Measurements from ENCODE around the gene CNNM4. TPM values are rescaled to one million over a fixed set of nuclear protein-coding genes. Genes with fewer than 3 reads are reported as not detected.
A peak's percentile ranks its signal among the peaks of the same experiment; 100 is the strongest.

Gene CNNM4
- total RNA-seq, 4 donors from 2014 or later: 66.5 to 134 (median 85.7) TPM

- TF ChIP-seq EP300 (IDR thresholded peaks at IDR 0.05; ENCODE audit: low read depth): no peak
- TF ChIP-seq, protein P1, sequence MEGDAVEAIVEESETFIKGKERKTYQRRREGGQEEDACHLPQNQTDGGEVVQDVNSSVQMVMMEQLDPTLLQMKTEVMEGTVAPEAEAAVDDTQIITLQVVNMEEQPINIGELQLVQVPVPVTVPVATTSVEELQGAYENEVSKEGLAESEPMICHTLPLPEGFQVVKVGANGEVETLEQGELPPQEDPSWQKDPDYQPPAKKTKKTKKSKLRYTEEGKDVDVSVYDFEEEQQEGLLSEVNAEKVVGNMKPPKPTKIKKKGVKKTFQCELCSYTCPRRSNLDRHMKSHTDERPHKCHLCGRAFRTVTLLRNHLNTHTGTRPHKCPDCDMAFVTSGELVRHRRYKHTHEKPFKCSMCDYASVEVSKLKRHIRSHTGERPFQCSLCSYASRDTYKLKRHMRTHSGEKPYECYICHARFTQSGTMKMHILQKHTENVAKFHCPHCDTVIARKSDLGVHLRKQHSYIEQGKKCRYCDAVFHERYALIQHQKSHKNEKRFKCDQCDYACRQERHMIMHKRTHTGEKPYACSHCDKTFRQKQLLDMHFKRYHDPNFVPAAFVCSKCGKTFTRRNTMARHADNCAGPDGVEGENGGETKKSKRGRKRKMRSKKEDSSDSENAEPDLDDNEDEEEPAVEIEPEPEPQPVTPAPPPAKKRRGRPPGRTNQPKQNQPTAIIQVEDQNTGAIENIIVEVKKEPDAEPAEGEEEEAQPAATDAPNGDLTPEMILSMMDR (IDR thresholded peaks at IDR 0.05): no peak
- no peak for TF ChIP-seq POLR2A (IDR thresholded peaks at IDR 0.05)
- no peak for TF ChIP-seq POLR2AphosphoS5 (IDR thresholded peaks at IDR 0.05)
- Histone ChIP-seq H3K27ac (peak overlapping the region; percentile 87 to 89 (median 88)), H3K4me1 (peaks cover 17 to 72% (median 44%) of the 10 kb centered on the region in 4 donors), H3K27me3 (no peaks in the 10 kb centered on the region), H3K4me3 (no peak overlapping the region), H3K36me3 (no peaks in the 10 kb centered on the region), H3K9me3 (no peaks in the 10 kb centered on the region)
- intact Hi-C loops (cut with DNase I; ENCODE audit: low total_unique reads) (no loop called here), in situ Hi-C loops (cut with MboI; ENCODE audit: low pct_ligation_motif_present in 1 of 4, low pct_unique_long_range_greater_than_20kb in 1 of 4, low sequenced_read_pairs in 3 of 4) (no loop called here)
- no peak for DNase-seq
- WGBS, 2 donors (ENCODE audit: low coverage in 1 of 2): 89% methylated on average over 3 of the region's 3 CpGs; no CpG with 5 or more reads in 1 of the 2 donors
Observed at GRCh38 chr2:96787411-96787810, 26.7 kb downstream of the CNNM4 start.

GRCh38 chr2:96788442-96789244 lies 27.9 kb downstream of the CNNM4 start:
- peak overlapping the region in 1 of 4 donors; percentile 37 for H3K4me3 ChIP-seq
- no peaks in the 10 kb centered on the region for H3K9me3 ChIP-seq
- in situ Hi-C loops (cut with MboI; ENCODE audit: low pct_ligation_motif_present in 1 of 4, low pct_unique_long_range_greater_than_20kb in 1 of 4, low sequenced_read_pairs in 3 of 4) (no loop called here), intact Hi-C loops (cut with DNase I; ENCODE audit: low total_unique reads) (no loop called here)
- H3K4me1 ChIP-seq: peaks cover 17 to 68% (median 44%) of the 10 kb centered on the region in 4 donors
- 46 to 79% methylated on average over 8 to 17 of the region's 17 CpGs for WGBS, 2 donors (ENCODE audit: low coverage in 1 of 2)
- no peaks in the 10 kb centered on the region for H3K36me3 ChIP-seq
- H3K27me3 ChIP-seq: no peaks in the 10 kb centered on the region
- peak; percentile 87 for DNase-seq
- peak; percentile 59 for TF ChIP-seq POLR2A (IDR thresholded peaks at IDR 0.05)
- no peak for TF ChIP-seq EP300 (IDR thresholded peaks at IDR 0.05; ENCODE audit: low read depth)
- TF ChIP-seq, protein P1 (IDR thresholded peaks at IDR 0.05): peak in 2 of 5 experiments; percentile 51 to 60
- TF ChIP-seq POLR2AphosphoS5 (IDR thresholded peaks at IDR 0.05): peak in 2 of 3 donors; percentile 64 to 76
- peak overlapping the region; percentile 87 to 89 (median 88) for H3K27ac ChIP-seq

- H3K27me3 ChIP-seq: no peaks in the 10 kb centered on the region
- no peaks in the 10 kb centered on the region for H3K36me3 ChIP-seq
- intact Hi-C loops (cut with DNase I; ENCODE audit: low total_unique reads) (no loop called here), in situ Hi-C loops (cut with MboI; ENCODE audit: low pct_ligation_motif_present in 1 of 4, low pct_unique_long_range_greater_than_20kb in 1 of 4, low sequenced_read_pairs in 3 of 4) (no loop called here)
- peak overlapping the region; percentile 87 to 89 (median 88) for H3K27ac ChIP-seq
- no peak for DNase-seq
- peaks cover 17 to 64% (median 44%) of the 10 kb centered on the region in 4 donors for H3K4me1 ChIP-seq
- peak overlapping the region in 1 of 4 donors; percentile 37 for H3K4me3 ChIP-seq
- no peak for TF ChIP-seq POLR2AphosphoS5 (IDR thresholded peaks at IDR 0.05)
- no peak for TF ChIP-seq EP300 (IDR thresholded peaks at IDR 0.05; ENCODE audit: low read depth)
- TF ChIP-seq POLR2A (IDR thresholded peaks at IDR 0.05): no peak
- TF ChIP-seq, protein P1 (IDR thresholded peaks at IDR 0.05): no peak
- H3K9me3 ChIP-seq: no peaks in the 10 kb centered on the region
- WGBS, 2 donors (ENCODE audit: low coverage in 1 of 2): 20 to 53% methylated on average over 1 to 6 of the region's 6 CpGs
Observed at GRCh38 chr2:96789245-96789617, 28.5 kb downstream of the CNNM4 start.

GRCh38 chr2:96792772-96793749 lies 32.4 kb downstream of the CNNM4 start:
- Histone ChIP-seq H3K36me3 (peaks cover 0 to 10% (median 6%) of the 10 kb centered on the region in 4 donors), H3K27ac (no peak overlapping the region), H3K4me3 (no peak overlapping the region), H3K9me3 (no peaks in the 10 kb centered on the region), H3K4me1 (peaks cover 10 to 26% (median 14%) of the 10 kb centered on the region in 4 donors), H3K27me3 (no peaks in the 10 kb centered on the region)
- 69 to 90% methylated on average over 2 to 17 of the region's 17 CpGs for WGBS, 2 donors (ENCODE audit: low coverage in 1 of 2)
- no peak for DNase-seq
- intact Hi-C loops (cut with DNase I; ENCODE audit: low total_unique reads): no loop called here
- in situ Hi-C loops (cut with MboI; ENCODE audit: low pct_ligation_motif_present in 1 of 4, low pct_unique_long_range_greater_than_20kb in 1 of 4, low sequenced_read_pairs in 3 of 4): no loop called here
- TF ChIP-seq POLR2A (IDR thresholded peaks at IDR 0.05): no peak
- TF ChIP-seq POLR2AphosphoS5 (IDR thresholded peaks at IDR 0.05): no peak
- TF ChIP-seq EP300 (IDR thresholded peaks at IDR 0.05; ENCODE audit: low read depth): no peak
- TF ChIP-seq, protein P1 (IDR thresholded peaks at IDR 0.05): no peak
